Activated CD4-positive, CD25-positive, alpha-beta regulatory T cell treated with anti-CD3 and anti-CD28 coated beads, Interleukin-2, amount 50 U/mL, for 16 hours (primary cell): Measurements from ENCODE around the gene ST6GAL1.
"Not testable (repeated sequence)": the region's sequence is repeated elsewhere in the genome, so short reads cannot be mapped to it uniquely, and the experiment has no call there.

Source experiments
- DNase-seq: peaks from one replicate; pipeline ENCODE4 v3.0.0-alpha.2; 2020; ENCODE audit warnings: low read depth, low spot score

The ST6GAL1 gene

DNA sequence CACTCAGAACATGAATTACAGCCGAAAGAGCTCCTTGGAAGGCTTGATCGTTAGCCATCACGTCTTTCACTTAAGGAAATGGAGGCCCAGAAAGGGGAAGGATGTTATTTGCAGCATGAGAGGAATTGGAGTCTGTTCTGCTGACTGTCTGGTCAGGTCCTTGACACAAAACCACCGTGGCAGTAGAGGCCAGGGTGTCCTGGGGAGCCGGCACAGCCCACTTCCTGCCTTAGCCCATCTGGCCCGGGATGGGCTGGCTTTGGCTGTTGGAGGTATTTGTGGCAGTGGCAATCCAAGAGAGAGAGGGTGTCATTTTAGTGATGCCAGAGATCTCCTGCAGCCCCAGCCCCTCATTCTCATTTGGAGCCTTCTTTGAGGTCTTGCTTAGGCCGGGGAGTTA lies 37.4 kb downstream of the ST6GAL1 start:
- DNase-seq = no peak

DNA sequence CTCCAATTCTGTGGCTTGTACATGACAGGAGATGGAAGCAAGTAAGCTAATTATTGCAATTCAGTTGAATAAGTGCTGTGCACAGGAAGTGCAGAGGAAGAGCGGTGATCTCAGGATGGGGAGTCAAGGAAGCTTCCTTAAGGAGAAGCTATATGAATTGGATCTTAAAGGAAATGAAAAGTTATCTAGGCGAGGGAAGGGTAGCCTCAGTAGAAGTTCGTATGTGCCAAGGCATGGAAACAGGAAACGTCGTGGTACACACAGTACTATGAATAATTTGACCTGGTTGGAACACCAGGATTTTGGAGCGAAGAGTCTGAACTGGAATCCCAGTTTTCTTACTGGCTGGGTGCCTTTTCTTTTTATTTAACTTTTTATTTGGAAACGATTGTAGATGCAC lies 39.3 kb downstream of the ST6GAL1 start:
- DNase-seq = no peak

DNA sequence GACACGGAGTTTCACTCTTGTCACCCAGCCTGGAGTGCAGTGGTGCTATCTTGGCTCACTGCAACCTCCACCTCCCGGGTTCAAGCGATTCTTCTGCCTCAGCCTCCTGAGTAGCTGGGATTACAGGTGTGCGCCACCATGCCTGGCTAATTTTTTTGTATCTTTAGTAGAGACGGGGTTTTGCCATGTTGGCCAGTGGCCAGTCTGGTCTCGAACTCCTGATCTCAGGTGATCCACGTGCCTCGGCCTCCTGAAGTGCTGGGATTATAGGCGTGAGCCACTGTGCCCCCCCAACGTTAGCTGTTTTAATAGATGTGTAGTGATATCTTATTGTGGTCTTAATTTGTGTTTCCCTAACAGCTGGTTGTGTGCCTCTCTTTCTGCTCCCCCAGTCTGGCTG lies 40.8 kb downstream of the ST6GAL1 start:
- not testable (repeated sequence) for DNase-seq

DNA sequence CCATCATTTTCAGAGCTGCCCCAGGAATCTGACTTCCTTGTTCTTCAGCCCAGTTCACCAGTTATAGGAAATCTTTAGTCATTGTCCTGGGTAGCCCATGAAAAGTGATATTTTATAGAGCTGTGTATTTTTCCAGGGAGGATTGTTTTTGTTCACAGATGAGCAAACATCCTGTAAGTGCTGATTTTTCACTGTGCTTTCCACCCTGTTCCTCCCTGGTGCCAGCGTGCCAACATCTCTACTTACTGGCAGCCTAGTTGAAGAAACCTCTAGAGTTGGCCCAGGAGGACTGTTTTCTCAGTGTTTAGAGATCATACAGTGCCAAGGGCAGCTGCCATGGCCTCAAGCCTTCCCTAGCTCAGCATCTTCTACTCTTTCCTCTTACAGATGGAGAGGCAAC lies 41.3 kb downstream of the ST6GAL1 start:
- DNase-seq = no peak

DNA sequence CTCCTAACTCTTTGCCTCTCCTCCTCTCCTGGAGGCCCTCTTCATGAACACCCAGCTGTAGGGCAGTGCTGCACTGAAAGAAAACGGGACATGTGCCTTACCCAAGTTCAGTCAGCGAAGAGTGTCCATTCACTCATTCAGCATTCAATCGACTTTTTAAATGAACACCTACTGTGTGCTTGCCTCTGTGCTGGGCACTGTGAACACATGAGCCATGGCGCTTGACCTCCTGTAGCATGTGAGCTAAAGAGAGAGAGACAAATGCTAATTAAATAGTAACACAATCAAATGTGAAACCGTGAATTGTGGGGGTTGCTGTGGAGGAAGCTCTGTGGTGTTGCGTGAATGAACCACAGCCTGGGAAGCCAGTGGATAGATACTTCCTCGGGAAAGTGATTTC lies 43.4 kb downstream of the ST6GAL1 start:
- no peak for DNase-seq

DNA sequence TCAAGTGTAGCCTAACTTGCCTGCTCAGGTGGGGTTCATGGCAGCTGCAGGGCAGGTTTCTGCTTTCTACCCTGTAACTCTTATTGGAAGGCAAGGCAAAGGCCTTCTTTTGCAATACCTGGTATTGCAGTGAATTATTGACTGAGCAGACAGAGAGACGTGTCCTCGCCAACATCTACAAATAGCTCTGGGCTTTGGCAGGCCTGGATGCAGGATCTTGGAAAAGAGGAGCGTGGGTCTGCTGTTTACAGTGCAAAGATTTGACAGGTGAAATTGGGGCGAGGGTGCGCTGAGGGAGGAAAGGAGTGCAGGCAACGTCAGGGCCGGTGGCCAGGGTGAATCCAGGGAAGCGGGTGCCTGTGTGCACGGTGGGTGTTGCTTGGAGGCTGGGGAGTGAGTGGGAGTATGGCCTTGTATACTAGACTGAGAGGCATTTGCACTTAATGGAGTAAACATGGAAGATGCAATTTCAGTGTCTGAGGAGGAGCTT lies 44.5 kb downstream of the ST6GAL1 start:
- DNase-seq = no peak

DNA sequence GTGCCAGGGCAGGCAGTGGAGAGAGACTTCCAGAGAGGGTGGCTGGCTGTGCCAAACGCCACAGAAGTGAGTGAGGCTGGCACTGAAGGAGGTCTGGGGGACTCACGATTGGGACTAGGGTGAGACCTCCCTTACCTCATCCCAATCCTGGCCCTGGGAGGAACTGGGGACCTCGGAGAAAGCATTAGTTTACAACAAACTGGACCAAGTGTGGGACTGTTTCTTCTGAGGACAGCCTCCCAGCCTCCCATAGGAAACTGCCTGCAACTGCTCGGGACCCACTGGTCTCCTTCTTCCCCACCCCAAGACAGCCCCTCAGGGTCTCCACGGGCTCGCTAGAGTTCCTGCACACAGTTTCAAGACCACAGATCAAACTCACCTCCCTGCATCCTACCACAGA lies 45.4 kb downstream of the ST6GAL1 start:
- no peak for DNase-seq

DNA sequence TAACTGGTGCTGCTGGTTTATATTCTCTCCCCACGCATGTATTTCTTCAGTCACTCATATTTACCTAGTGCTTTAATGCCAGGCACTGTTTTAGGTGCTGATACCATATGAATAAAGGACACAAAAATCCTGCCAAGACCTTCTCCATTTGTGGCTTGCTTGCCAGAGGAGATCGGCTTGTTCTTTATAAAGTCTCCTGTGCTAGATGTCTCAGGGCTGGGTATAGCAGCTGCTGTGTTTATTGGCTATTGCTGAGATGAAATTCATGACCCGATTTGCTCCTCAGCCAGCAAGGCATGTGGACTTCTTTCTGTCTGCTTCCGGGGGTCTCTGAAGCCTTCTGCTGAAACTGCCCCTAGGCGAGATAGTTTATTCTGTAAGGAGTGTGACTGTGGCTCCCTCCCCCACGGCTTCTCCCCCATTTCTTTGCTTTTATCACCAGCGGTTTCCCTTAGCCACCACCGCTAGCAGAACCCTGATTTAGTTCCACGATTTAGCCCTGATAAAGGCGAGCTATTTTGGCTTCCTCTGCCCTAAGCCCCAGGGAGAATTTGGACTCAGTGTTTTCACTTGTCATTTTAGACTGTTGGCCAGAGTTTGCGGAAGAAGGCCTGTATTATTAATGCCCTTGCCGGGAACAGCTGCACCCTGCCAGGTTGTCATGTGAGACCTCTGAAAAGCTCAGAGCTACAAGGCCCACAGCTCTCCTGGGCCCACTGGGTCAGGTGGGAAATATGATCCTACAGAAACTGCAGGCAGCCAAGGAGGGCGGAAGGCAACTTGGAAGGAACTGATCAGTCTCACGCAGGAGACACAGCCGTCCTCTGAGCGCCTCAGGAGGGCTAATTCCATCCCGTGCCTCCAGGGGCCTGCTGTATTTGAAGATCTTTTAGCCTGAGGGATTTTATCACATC lies 46.8 kb downstream of the ST6GAL1 start:
- DNase-seq = no peak

DNA sequence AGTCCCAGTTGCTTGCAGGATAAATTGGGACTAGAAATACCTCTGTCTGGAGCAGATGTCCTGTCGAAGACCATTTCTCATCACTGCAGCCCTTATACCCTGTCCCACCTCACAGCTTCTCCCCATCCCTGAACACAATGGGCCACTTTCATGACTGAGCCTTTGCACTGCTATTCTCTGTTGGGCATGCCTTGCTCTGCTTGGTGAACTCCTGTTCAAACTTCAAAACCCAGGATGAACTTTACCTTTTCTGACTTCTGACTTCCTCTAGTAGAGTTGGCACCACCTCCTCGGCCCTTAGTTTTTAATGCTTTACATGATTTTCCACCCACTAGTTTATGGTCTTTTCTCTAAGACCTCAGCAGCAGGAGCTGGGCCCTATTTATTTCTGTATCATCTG lies 48.4 kb downstream of the ST6GAL1 start:
- no peak for DNase-seq

DNA sequence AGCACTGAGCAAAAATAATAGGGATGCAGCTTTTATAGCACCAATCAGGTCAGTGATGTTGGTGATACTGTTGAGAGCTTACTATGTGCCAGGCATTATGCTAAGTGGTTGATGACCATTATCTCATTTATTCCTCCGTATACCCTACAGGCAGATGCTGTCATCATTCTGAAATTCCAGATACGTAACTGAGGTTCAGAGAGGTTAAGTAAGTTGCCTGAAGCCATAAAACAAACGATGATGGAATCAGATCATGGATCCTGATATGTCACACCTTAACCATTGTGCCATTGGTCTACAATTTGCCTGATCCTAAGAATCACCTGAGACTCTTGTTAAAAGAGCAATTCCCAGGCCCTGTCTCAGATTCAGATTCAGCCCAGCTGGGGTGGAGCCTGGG lies 49.5 kb downstream of the ST6GAL1 start:
- no peak for DNase-seq

DNA sequence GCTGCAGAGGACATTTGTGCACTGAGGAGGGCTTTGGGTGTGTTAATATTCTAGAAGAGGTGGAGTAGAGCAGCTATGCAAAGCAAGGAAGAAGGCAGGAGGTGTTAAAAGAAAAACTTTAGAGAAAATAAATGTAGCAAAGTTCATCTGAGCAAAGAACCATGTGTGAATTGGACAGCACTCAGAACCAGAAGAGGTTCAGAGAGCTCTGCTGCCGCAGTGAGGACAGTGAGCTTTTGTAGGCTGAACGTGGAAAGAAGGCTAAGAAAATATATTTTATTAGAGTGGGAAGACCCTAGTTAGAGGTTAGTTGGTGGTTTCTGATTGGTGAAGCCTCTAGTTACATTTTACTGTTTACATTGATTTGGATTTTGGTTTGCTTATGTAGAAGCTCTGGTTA lies 50.7 kb downstream of the ST6GAL1 start:
- no peak for DNase-seq

DNA sequence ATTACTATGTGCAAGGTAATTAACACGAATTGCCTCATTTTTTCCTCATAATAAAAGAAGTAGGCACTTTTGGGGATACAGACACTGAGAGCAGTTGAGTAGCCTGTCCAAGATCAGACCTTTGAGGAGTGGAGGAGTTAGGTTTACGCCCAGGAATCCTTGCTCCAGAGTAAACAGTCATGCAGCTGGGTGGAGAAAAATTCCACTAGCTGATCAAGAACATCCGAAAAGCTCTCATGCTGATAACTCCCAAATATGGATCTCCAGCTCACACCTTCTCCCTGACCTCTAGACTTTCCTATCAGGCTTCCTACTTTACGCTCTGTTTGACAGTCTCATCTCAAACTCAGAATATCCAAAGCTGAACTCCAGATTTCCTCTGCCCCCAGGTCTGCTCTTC lies 53.3 kb downstream of the ST6GAL1 start:
- no peak for DNase-seq

DNA sequence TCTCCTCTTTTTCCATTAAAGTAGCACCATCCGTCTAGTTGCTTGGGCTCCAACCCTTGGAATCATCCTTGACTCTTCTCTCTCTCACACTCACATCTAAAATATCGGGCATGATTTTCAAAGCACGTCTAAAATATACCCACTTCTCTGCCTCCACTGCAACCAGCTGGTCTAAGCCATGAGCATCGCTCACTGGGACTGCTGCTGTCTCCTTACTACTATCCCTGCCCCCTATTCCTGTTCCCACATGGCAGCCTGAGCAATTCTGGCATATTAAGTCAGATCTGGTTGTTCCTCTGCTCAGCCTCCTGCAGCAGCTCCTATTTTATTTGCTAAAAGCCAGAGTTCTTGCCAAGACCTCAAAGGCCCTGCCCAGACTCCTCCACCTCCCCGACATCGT lies 53.7 kb downstream of the ST6GAL1 start:
- no peak for DNase-seq

DNA sequence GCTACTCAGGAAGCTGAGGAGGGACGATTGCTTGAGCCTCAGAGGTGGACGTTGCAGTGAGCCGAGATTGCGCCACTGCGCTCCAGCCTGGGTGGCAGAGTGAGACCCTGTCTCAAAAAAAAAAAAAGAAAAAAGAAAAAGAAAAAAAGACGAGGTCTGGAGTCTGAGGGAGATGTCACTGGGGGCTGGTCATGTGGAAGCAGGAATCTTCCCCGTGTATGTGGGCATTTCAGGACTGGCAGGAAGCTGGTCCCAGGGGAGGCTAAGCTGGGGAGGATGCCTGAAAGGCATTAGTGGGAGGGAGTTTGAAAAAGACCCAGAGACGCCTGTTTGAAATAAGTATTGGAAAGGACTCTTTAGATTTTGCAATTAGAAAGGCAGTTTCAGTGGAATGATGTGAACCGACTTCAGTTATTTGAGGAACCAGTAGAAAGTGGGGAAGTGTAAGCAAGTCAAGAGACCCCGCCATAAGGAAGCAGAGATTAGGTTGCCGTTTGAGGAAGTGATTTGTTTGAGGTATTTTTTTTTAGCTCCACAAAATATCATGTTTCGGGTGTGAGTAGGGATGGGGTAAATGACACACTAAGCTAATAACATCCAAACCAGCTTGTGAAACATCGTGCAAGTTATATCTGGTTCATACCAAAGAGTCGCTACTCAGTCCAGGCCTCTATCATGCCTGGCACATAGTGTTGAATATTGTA lies 55.5 kb downstream of the ST6GAL1 start:
- no peak for DNase-seq

DNA sequence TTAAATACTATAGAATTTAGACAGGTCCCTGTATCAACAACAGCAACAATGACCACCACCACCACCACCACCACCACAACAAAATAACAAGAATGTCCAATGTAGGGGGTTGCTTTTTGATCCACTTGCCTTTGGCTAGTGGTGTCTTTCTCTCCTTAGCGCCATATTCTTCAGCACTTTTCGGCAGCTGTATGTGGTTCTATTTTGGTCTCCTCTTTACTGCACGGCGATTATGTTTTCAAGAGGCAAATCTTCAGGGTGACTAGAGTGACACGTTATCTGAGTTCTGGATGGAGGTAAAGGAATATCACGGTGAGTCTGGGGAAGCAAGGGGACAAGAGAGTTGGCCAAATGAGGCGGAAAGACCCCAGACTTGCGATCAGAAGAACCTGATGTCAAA lies 56.1 kb downstream of the ST6GAL1 start:
- no peak for DNase-seq

DNA sequence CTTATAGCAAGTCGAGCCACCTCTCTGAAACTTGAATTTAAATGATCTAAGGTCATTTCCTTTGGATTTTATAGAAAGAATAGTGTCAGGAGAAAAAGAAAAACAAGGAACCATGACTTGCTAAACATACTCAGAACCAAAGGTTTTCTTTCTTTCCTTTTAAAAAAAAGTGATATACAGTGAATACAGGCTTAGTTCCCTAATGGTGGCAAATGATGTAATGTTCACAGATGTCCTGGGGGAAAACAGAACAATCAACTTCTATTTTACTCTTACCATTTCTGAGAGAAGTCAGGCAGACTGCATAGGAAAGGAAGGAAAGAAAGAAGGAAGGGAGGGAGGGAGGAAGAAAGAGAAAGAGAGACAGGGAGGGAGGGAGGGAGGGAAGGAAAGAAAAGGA lies 56.5 kb downstream of the ST6GAL1 start:
- DNase-seq = no peak

DNA sequence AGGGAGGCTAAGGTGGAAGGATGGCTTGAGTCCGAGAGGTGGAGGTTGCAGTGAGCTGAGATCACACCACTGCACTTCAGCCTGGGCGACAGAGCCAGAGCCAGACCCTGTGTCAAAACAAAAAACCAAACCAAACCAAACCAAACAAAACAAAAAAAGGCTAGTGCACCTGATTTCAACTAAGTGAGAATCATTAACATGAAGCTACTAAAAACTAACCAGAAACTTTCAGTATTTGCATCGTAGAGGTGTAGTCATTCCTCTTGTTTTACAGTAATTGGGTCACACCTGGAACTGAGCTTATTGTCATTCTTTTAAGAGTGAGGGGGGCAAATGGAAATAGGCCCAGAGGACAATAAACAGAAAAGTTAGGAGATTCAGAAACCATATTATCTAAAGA lies 58.5 kb downstream of the ST6GAL1 start:
- no peak for DNase-seq

DNA sequence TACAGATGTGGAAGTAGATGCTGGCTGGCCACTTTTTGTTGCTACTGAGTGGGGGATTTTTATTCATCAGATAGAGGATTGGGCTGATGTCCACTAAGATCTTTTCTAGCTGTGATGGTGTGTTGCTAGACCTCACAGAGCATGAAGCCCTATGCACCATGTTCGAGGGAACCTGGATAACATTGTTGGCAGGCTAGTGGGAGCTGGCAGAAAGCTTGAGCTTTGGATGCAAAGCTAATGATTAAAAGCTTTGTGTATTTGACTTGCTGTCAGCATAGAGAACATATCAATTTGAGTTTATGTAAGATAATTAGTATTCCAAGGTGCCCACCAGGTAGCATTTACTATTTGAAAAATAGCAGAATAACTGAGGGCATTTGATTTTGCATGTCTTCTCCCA lies 59.1 kb downstream of the ST6GAL1 start:
- DNase-seq = no peak

DNA sequence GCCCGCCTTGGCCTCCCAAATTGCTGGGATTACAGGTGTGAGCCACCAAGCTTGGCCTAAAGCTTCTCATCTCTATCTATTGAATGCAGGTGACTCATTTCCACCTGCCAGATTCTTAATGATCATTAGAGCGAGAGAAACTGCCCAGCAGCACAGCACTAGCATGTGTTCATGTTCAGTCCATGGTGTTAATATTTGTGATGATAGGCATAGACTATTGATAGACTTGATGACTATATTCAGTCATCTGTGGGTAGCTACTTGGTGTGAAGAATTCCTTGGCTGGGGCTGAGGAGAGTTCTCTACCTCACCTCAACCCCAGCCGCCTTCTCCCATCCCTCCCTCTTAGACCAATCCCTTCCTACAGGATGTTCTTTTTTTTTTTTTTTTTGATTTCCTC lies 60.0 kb downstream of the ST6GAL1 start:
- no peak for DNase-seq

DNA sequence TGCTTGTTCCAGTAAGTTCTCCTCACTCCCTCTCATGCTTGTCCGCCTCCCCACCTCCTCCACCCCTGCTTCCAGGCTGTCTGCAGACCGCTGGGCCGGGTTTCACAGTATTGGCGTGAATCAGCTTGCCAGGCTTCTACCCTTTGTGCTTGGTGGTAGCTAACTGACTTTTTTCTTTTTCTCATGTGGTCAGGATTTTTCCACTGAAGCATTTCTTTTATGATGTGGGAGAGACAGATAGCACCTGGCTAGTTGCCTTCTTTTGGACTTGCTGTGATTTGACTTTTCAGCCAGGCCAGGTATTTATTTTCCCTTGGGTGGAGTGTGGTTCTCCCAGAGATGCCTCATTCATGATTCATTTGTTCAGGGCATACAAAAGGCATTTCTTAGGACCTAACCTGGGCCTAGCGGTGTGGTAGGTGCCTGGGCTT lies 60.6 kb downstream of the ST6GAL1 start:
- DNase-seq = no peak

DNA sequence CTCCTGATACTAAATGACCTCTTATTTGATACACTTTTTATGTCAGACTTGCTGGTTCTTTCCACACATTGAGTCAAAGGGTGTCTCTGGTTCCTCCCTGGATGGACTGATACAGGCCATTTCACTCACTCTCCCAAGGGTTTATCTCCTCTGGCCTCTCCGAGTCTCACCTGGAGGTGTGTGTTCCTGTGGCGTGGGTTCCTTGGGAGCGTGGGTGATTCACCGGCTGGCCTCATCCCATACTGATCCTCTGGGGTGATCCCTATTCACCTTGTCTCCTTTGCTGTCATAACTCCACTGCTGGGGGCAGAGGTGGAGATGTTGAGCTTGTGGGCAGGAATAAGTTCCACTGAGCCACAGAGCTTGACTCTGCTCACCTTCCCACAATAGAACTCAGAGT lies 61.1 kb downstream of the ST6GAL1 start:
- DNase-seq = no peak

DNA sequence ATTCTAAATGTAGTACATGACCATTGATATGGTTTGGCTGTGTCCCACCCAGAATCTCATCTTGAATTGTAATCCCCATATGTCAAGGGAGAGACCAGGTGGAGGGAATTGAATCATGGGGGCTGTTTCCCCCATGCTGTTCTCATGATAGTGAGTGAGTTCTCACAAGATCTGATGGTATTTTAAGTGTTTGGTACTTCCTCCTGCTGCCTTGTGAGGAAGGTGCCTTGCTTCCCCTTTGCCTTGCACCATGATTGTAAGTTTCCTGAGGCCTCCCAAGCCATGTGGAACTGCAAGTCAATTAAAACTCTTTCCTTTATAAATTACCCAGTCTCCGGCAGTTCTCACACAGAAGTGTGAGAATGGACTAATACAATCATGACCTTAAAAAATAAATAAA lies 61.8 kb downstream of the ST6GAL1 start:
- DNase-seq = not testable (repeated sequence)

DNA sequence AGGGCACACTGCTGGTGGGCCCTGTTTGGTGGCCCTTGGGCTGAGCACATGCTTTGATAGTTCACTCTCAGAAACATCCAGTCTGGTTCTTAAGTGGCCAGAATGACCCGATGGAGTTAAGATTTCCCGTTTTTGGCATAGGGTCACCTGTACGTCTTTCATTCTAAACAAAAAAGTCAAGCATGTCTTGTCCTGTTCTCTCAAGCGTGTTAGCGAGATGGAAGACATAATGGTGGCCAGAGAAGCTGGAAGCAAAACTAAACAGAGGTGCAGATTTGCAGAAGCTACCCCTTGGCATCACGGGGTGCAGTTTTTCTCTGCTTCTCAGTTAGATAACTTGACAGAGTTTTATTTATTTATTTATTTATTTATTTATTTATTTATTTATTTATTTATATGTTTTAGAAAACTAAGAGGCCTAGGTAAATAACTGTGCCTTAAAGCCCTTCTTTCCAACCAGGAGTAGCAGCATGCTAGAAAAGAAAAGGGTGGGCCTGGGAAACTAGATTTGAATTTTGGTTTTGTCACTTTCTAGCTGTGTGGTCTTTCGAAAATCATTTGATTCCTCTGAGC lies 63.0 kb downstream of the ST6GAL1 start:
- DNase-seq = no peak
